SU-DHL-6 (cell line): Measurements from ENCODE around the gene CEACAM6.

ENCODE experiments used
- H2AFZ ChIP-seq: fragments of 200-600 bp; sonication (generic); 2 replicates; pipeline ENCODE4 v1.6.1; 2014; ENCODE audit warnings: low read depth, mild to moderate bottlenecking, moderate library complexity, mixed read lengths, antibody characterized with exemption, low read length; ENCODE audit not compliant: severe bottlenecking
- H3F3A ChIP-seq: fragments of 200-600 bp; shearing (Covaris generic); 2 replicates; pipeline ENCODE4 v1.6.0; 2016; ENCODE audit warnings: antibody characterized with exemption, mild to moderate bottlenecking; ENCODE audit not compliant: insufficient read depth
- H3K27ac ChIP-seq: fragments of 200-600 bp; sonication (generic); 2 replicates; pipeline ENCODE4 v1.5.1; 2016; ENCODE audit warnings: low read depth, mild to moderate bottlenecking, low read length, moderate library complexity, mixed read lengths
- H3K27me3 ChIP-seq: fragments of 200-600 bp; sonication (generic), shearing (Covaris generic); 2 replicates; pipeline ENCODE4 v1.6.0; 2014; ENCODE audit warnings: mild to moderate bottlenecking, low read length
- H3K36me3 ChIP-seq: fragments of 200-600 bp; sonication (generic); 2 replicates; pipeline ENCODE4 v1.6.1; 2014; ENCODE audit warnings: mild to moderate bottlenecking, low read length, mixed read lengths
- H3K4me2 ChIP-seq: fragments of 300-600, 200-600 bp; shearing (Covaris generic), sonication (generic); 2 replicates; pipeline ENCODE4 v1.6.0; 2014; ENCODE audit warnings: low read length, low read depth, mild to moderate bottlenecking; ENCODE audit not compliant: poor library complexity, severe bottlenecking
- H3K4me3 ChIP-seq: fragments of 200-600 bp; sonication (generic); 2 replicates; pipeline ENCODE4 v1.5.1; 2014; ENCODE audit warnings: antibody characterized with exemption, low read length, mild to moderate bottlenecking, mixed read lengths; ENCODE audit not compliant: insufficient read depth, poor library complexity, severe bottlenecking
- H3K79me2 ChIP-seq: fragments of 200-600 bp; sonication (generic); 2 replicates; pipeline ENCODE4 v1.6.1; 2014; ENCODE audit warnings: mild to moderate bottlenecking, low read length, moderate library complexity; ENCODE audit not compliant: insufficient read depth
- H3K9ac ChIP-seq: fragments of 200-600 bp; sonication (generic); 2 replicates; pipeline ENCODE4 v1.7.0; 2014; ENCODE audit warnings: mild to moderate bottlenecking, low read length
- H3K9me2 ChIP-seq: fragments of 200-600 bp; sonication (generic); replicated peaks from 2 replicates; pipeline ENCODE4 v1.6.1; 2014; ENCODE audit warnings: low read length; ENCODE audit not compliant: insufficient read depth
- H3K9me3 ChIP-seq: fragments of 200-600 bp; sonication (generic); 2 replicates; pipeline ENCODE4 v1.6.1; 2014; ENCODE audit warnings: low read length, mixed read lengths; ENCODE audit not compliant: insufficient read depth
- H4K20me1 ChIP-seq: fragments of 200-600 bp; sonication (generic); 2 replicates; pipeline ENCODE4 v1.6.1; 2014; ENCODE audit warnings: low read depth, mild to moderate bottlenecking, antibody characterized with exemption, low read length, moderate library complexity, mixed read lengths
- CTCF ChIP-seq: fragments of 200-600 bp; sonication (generic); IDR thresholded peaks from one replicate; pipeline ENCODE4 v1.5.1; 2017; ENCODE audit warnings: antibody characterized with exemption, mild to moderate bottlenecking, low read length, moderate library complexity; ENCODE audit not compliant: insufficient read depth, poor library complexity, severe bottlenecking
- EZH2phosphoT487 ChIP-seq: fragments of 200-600 bp; sonication (generic), shearing (Covaris generic); conservative IDR thresholded peaks from 2 replicates; pipeline ENCODE4 v1.6.1; 2018; ENCODE audit warnings: mild to moderate bottlenecking, antibody characterized with exemption, low read length, moderate library complexity, mixed read lengths

Gene CEACAM6

GRCh38 chr19:41811036-41811435 lies 55.7 kb downstream of the CEACAM6 start:
- Histone ChIP-seq H3K9me3 (no peaks in the 10 kb centered on the region), H3K27me3 (no peaks in the 10 kb centered on the region), H3K4me3 (no peak overlapping the region), H3F3A (no peaks in the 10 kb centered on the region), H3K9me2 (no peaks in the 10 kb centered on the region), H4K20me1 (no peaks in the 10 kb centered on the region), H3K9ac (no peak overlapping the region), H2AFZ (no peak overlapping the region), H3K36me3 (no peaks in the 10 kb centered on the region), H3K4me2 (no peak overlapping the region), H3K79me2 (no peaks in the 10 kb centered on the region), H3K27ac (no peak overlapping the region)
- TF ChIP-seq CTCF (no peak), EZH2phosphoT487 (no peak)

GRCh38 chr19:41811981-41812380 lies 56.7 kb downstream of the CEACAM6 start:
- no peak overlapping the region for H3K27ac ChIP-seq
- no peaks in the 10 kb centered on the region for H3K27me3 ChIP-seq
- no peaks in the 10 kb centered on the region for H3K36me3 ChIP-seq
- no peaks in the 10 kb centered on the region for H4K20me1 ChIP-seq
- H2AFZ ChIP-seq = no peak overlapping the region
- no peaks in the 10 kb centered on the region for H3K9me2 ChIP-seq
- no peak overlapping the region for H3K4me2 ChIP-seq
- no peaks in the 10 kb centered on the region for H3F3A ChIP-seq
- no peak for TF ChIP-seq EZH2phosphoT487
- TF ChIP-seq CTCF = no peak
- no peak overlapping the region for H3K9ac ChIP-seq
- H3K79me2 ChIP-seq = no peaks in the 10 kb centered on the region
- no peak overlapping the region for H3K4me3 ChIP-seq
- H3K9me3 ChIP-seq = no peaks in the 10 kb centered on the region

- Histone ChIP-seq H3F3A (no peaks in the 10 kb centered on the region), H3K9me2 (no peaks in the 10 kb centered on the region), H3K4me2 (no peak overlapping the region), H3K36me3 (no peaks in the 10 kb centered on the region), H4K20me1 (no peaks in the 10 kb centered on the region), H3K9ac (no peak overlapping the region), H3K9me3 (no peaks in the 10 kb centered on the region), H3K27ac (no peak overlapping the region), H3K79me2 (no peaks in the 10 kb centered on the region), H3K27me3 (no peaks in the 10 kb centered on the region; the same call in 1 of the 2 replicates), H2AFZ (no peak overlapping the region), H3K4me3 (no peak overlapping the region)
- TF ChIP-seq CTCF = no peak
- TF ChIP-seq EZH2phosphoT487 = no peak
These were observed 58.6 kb downstream of the CEACAM6 start for GRCh38 chr19:41813911-41814310.
